Neural cell (in vitro differentiated cells): ENCODE data around the gene CLIC3.

Experiments
- EP300 ChIP-seq: fragments of 450-650 bp; conservative IDR thresholded peaks from 2 replicates; pipeline ENCODE4 v1.6.1; 2014; ENCODE audit warnings: antibody characterized with exemption, mild to moderate bottlenecking, moderate library complexity; ENCODE audit not compliant: poor library complexity, severe bottlenecking
- EZH2 ChIP-seq: fragments of 200-600, 300-800 bp; shearing (Covaris generic), sonication (generic); IDR thresholded peaks from 2 replicates; pipeline ENCODE4 v1.6.1; 2014; ENCODE audit warnings: antibody characterized with exemption, low read length, borderline replicate concordance, mild to moderate bottlenecking; ENCODE audit not compliant: insufficient read depth, poor library complexity, severe bottlenecking
- MXI1 ChIP-seq: fragments of 450-650 bp; conservative IDR thresholded peaks from 2 replicates; pipeline ENCODE4 v1.6.1; 2014; ENCODE audit warnings: antibody characterized with exemption, mild to moderate bottlenecking; ENCODE audit not compliant: poor library complexity, severe bottlenecking
- POLR2AphosphoS5 ChIP-seq: IDR thresholded peaks from 2 replicates; pipeline ENCODE4 v1.6.1; 2012
- RAD21 ChIP-seq: fragments of 450-650 bp; conservative IDR thresholded peaks from 2 replicates; pipeline ENCODE4 v1.6.1; 2014; ENCODE audit warnings: antibody characterized with exemption, mild to moderate bottlenecking, moderate library complexity
- SMC3 ChIP-seq: fragments of 450-650 bp; conservative IDR thresholded peaks from 2 replicates; pipeline ENCODE4 v1.6.1; 2014; ENCODE audit warnings: antibody characterized with exemption, mild to moderate bottlenecking, moderate library complexity; ENCODE audit not compliant: poor library complexity
- TF ChIP-seq, protein P1 (sequence below): fragments of 450-650 bp; IDR thresholded peaks from 2 replicates; pipeline ENCODE4 v1.5.1; 2014; ENCODE audit warnings: antibody characterized with exemption, mild to moderate bottlenecking, moderate library complexity; ENCODE audit not compliant: poor library complexity, severe bottlenecking
- TF ChIP-seq, protein P2 (sequence below): IDR thresholded peaks from 2 replicates; pipeline ENCODE4 v1.6.1; 2012; ENCODE audit warnings: borderline replicate concordance

DNA sequence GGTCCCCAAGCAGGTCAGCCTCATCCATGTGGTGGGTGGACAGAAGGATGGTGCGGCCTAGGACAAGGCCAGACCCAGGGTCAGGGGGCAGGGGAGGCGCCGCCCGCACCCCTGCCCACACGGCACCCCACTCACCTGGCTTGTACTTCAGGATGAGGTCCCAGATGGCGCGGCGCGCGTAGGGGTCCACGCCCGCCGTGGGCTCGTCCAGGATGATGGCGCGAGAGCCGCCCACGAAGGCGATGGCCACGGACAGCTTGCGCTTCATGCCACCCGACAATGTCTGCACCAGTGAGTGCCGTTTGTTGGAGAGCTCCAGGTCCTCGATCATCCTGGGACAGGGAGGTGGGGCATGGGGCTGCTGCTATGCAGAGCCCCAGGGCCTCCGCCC lies 19.2 kb upstream of the CLIC3 start:
- TF ChIP-seq EP300 (no peak), POLR2AphosphoS5 (no peak), RAD21 (no peak), EZH2 (no peak), MXI1 (no peak), SMC3 (no peak)
- TF ChIP-seq, protein P1, sequence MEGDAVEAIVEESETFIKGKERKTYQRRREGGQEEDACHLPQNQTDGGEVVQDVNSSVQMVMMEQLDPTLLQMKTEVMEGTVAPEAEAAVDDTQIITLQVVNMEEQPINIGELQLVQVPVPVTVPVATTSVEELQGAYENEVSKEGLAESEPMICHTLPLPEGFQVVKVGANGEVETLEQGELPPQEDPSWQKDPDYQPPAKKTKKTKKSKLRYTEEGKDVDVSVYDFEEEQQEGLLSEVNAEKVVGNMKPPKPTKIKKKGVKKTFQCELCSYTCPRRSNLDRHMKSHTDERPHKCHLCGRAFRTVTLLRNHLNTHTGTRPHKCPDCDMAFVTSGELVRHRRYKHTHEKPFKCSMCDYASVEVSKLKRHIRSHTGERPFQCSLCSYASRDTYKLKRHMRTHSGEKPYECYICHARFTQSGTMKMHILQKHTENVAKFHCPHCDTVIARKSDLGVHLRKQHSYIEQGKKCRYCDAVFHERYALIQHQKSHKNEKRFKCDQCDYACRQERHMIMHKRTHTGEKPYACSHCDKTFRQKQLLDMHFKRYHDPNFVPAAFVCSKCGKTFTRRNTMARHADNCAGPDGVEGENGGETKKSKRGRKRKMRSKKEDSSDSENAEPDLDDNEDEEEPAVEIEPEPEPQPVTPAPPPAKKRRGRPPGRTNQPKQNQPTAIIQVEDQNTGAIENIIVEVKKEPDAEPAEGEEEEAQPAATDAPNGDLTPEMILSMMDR, result no peak
- TF ChIP-seq, protein P2, sequence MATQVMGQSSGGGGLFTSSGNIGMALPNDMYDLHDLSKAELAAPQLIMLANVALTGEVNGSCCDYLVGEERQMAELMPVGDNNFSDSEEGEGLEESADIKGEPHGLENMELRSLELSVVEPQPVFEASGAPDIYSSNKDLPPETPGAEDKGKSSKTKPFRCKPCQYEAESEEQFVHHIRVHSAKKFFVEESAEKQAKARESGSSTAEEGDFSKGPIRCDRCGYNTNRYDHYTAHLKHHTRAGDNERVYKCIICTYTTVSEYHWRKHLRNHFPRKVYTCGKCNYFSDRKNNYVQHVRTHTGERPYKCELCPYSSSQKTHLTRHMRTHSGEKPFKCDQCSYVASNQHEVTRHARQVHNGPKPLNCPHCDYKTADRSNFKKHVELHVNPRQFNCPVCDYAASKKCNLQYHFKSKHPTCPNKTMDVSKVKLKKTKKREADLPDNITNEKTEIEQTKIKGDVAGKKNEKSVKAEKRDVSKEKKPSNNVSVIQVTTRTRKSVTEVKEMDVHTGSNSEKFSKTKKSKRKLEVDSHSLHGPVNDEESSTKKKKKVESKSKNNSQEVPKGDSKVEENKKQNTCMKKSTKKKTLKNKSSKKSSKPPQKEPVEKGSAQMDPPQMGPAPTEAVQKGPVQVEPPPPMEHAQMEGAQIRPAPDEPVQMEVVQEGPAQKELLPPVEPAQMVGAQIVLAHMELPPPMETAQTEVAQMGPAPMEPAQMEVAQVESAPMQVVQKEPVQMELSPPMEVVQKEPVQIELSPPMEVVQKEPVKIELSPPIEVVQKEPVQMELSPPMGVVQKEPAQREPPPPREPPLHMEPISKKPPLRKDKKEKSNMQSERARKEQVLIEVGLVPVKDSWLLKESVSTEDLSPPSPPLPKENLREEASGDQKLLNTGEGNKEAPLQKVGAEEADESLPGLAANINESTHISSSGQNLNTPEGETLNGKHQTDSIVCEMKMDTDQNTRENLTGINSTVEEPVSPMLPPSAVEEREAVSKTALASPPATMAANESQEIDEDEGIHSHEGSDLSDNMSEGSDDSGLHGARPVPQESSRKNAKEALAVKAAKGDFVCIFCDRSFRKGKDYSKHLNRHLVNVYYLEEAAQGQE, result no peak
